AG04450 (cell line): ENCODE results near the gene CPNE5. TPM values are rescaled to one million over a fixed set of nuclear protein-coding genes. Genes with fewer than 3 reads are reported as not detected.

Experiments
- CTCF ChIA-PET: fragments of 300-600, 350-600 bp; formaldehyde crosslinking; extraction: SDS; loops from one replicate; lab custom pipeline; 2022; ENCODE audit warnings: antibody characterized with exemption, inconsistent platforms; lab: Charles Lee
- POLR2A ChIA-PET: fragments of 350-600 bp; formaldehyde crosslinking; extraction: SDS; loops from one replicate; lab custom pipeline; 2021; ENCODE audit warnings: antibody characterized with exemption, inconsistent platforms; lab: Yijun Ruan, JAX
- DNase-seq: peaks from one replicate; pipeline ENCODE4 v3.0.0-alpha.2; 2011; ENCODE audit warnings: low read depth, low spot score
- H3K27ac ChIP-seq: one replicate; pipeline ENCODE4 v1.5.1; 2012; ENCODE audit warnings: low read depth, low read length, control low read depth
- H3K27me3 ChIP-seq: one replicate; pipeline ENCODE4 v1.6.0; 2012; ENCODE audit warnings: low read length; ENCODE audit not compliant: control insufficient read depth, insufficient read depth
- H3K4me3 ChIP-seq: 2 replicates; pipeline ENCODE4 v1.5.1; 2011; ENCODE audit warnings: mild to moderate bottlenecking, low read depth, low read length, control low read depth
- H3K9me3 ChIP-seq: 2 replicates; pipeline ENCODE4 v1.5.1; 2012; ENCODE audit warnings: low read length; ENCODE audit not compliant: control insufficient read depth, insufficient read depth
- polyA plus RNA-seq: library from polyadenylated mRNA; depleted of rRNA; stranded (reverse); fragments of >200 nt; gene quantifications from 2 replicates; pipeline ENCODE4 v1.2.3, GENCODE V29; 2011
- TF ChIP-seq, protein P1 (sequence below): IDR thresholded peaks from 2 replicates; pipeline ENCODE4 v1.5.1; 2011; ENCODE audit warnings: low read depth, low read length, control low read depth, inconsistent platforms

CPNE5 gene
- polyA plus RNA-seq, 1 experiment: 0.10 TPM

DNA sequence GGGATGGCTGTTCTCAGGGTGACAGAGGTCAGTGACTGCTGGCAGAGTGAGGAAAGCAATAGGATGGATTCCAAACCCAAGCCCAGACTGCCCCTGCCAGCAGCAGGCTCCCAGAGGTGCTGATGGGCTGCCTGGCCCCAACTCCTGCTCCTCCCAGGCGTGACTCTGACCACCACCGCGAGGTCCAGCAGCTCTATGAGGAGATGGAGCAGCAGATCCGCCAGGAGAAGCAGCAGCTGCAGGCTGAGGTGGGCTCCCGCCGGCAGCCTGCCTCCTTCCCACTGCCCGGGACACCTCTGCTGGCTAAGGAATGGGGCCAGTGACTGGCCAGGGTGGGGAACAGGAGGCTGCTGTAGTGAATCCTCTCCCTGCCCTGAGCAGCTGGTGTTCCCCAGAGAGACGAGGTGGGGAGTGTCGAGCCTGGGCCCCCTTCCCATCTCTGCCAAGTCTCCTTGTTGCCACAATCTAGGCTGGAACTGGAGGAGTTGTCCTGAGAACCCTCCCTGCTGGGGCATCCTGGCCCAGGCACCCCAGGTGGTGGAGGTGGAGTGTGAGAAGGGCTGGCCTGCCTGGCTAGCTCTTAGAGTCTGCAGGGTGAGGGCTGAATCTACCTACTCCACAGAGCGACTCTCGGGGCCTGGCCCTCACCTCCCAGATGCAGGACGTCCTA is 121.2 kb downstream of the CPNE5 start:
- no peak overlapping the region for H3K27ac ChIP-seq
- ChIA-PET POLR2A (no interaction called here), CTCF (interaction anchor here (0.6 to 0.7 kb wide), 2 partner anchors 42 to 103 kb away, joined by 3 read pairs; no protein-coding TSS in a partner anchor)
- no peak overlapping the region for H3K4me3 ChIP-seq
- DNase-seq: no peak
- TF ChIP-seq, protein P1, sequence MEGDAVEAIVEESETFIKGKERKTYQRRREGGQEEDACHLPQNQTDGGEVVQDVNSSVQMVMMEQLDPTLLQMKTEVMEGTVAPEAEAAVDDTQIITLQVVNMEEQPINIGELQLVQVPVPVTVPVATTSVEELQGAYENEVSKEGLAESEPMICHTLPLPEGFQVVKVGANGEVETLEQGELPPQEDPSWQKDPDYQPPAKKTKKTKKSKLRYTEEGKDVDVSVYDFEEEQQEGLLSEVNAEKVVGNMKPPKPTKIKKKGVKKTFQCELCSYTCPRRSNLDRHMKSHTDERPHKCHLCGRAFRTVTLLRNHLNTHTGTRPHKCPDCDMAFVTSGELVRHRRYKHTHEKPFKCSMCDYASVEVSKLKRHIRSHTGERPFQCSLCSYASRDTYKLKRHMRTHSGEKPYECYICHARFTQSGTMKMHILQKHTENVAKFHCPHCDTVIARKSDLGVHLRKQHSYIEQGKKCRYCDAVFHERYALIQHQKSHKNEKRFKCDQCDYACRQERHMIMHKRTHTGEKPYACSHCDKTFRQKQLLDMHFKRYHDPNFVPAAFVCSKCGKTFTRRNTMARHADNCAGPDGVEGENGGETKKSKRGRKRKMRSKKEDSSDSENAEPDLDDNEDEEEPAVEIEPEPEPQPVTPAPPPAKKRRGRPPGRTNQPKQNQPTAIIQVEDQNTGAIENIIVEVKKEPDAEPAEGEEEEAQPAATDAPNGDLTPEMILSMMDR: no peak
- H3K27me3 ChIP-seq: peaks cover 43% of the 10 kb centered on the region
- H3K9me3 ChIP-seq: no peaks in the 10 kb centered on the region; the same call in 1 of the 2 replicates

DNA sequence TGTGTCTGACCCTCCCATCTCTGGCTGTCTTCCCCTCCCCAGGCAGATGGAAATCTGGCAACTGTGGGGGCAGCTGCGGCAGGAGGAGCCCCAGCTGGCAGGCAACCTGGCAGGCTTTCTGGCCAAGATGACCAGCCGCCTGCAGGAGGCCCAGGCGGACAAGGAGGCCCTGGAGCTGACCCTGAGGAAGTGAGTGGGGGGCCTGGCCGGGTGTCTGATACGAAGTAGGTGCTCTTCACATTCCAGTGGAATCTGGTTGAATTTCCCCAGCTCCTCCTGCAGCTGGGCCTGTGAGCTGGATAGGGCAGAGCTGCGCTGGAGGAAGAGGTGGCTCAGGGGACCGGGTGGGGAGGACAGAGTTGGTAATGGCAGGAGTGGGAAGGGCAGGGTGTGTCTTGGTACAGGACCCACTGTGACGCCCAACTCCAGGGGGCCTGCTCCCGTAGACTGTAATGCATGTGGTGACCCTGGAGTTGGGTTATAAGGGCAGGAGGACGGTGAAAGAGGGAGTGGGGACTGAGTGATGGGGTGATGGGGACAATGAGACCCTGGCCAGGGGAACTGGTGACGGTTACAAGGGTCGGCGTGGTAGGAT is 121.9 kb downstream of the CPNE5 start:
- DNase-seq: no peak
- CTCF ChIA-PET: interaction anchor here (0.6 to 1.6 kb wide), 2 partner anchors 42 to 102 kb away, joined by 3 to 4 read pairs; no protein-coding TSS in a partner anchor
- Histone ChIP-seq H3K4me3 (no peak overlapping the region), H3K27me3 (peaks cover 42% of the 10 kb centered on the region), H3K27ac (no peak overlapping the region), H3K9me3 (no peaks in the 10 kb centered on the region; the same call in 1 of the 2 replicates)
- POLR2A ChIA-PET: no interaction called here
- TF ChIP-seq, protein P1: no peak

DNA sequence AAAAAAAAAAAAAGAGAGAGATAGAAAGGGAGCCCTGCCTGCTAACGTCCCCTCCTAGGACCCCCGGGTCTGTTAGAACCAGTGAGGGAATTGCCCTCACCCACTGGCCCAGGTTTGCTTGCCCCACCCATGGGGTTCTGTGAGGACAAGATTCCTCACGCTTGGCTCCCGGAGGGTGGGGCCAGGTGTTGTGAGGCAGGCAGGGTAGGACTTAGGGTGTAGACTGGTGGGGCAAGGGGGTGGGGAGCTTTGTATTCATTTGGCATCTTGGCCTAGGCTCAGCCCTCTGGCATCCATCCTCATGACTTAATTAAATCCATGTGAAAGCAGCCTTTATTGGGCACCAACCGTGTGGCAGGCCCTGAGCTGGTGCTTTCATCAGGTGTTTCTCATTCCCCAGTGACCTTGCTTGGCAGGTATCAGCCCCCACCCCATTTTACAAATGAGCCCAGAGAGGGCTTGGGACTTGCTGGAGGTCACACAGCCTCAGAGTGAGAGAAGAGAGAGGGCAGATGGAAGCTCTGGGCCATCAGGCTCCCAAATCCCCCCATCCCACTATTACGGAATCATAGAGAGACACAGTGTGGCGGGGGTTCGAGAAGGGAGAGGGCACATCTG is 122.7 kb downstream of the CPNE5 start:
- TF ChIP-seq, protein P1: no peak
- H3K9me3 ChIP-seq: no peaks in the 10 kb centered on the region; the same call in 1 of the 2 replicates
- no peak overlapping the region for H3K27ac ChIP-seq
- H3K27me3 ChIP-seq: peaks cover 41% of the 10 kb centered on the region
- POLR2A ChIA-PET: no interaction called here
- no peak for DNase-seq
- H3K4me3 ChIP-seq: no peak overlapping the region
- CTCF ChIA-PET: interaction anchor here (1.6 kb wide), 1 partner anchor 42 kb away, joined by 4 read pairs; no protein-coding TSS in a partner anchor

DNA sequence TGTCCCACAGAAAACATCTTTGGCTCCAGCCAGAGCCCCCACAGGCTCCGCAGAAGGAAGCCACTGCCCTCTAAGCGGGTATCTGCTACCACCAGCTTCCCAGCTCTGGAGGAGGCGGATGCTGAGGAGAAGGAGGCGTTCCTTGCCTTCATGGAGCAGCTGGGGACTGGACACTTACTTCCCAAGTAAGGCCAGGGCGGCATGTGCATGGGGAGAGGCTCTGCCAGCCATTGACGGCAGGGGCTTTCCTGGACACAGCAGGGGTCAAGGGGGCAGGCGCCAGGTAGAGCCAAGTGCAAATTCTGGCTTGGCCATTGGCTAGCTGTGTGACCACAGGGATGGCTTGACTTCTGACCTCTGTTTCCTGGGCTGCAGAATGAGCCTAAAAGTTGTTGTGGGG is 123.8 kb downstream of the CPNE5 start:
- ChIA-PET POLR2A (no interaction called here), CTCF (no interaction called here)
- TF ChIP-seq, protein P1: no peak
- Histone ChIP-seq H3K9me3 (no peaks in the 10 kb centered on the region; the same call in 1 of the 2 replicates), H3K27me3 (peaks cover 38% of the 10 kb centered on the region), H3K27ac (no peak overlapping the region), H3K4me3 (no peak overlapping the region)
- no peak for DNase-seq
